Eye (tissue), 1 donor: Measurements from ENCODE around the gene CAMTA1.

Source experiments
- DNase-seq: peaks from one replicate; pipeline ENCODE4 v3.0.0-alpha.2; 2015

The CAMTA1 gene

GRCh38 chr1:7221826-7222694 lies 436.8 kb downstream of the CAMTA1 start:
- DNase-seq = no peak

- DNase-seq = no peak
These were observed 437.4 kb downstream of the CAMTA1 start for GRCh38 chr1:7222695-7223015.

- no peak for DNase-seq
These were observed 438.3 kb downstream of the CAMTA1 start for GRCh38 chr1:7223334-7224080.

- no peak for DNase-seq
These were observed 438.9 kb downstream of the CAMTA1 start for GRCh38 chr1:7224081-7224534.

- no peak for DNase-seq
These were observed 439.4 kb downstream of the CAMTA1 start for GRCh38 chr1:7224644-7225043.

GRCh38 chr1:7225711-7226505 lies 440.7 kb downstream of the CAMTA1 start:
- no peak for DNase-seq

GRCh38 chr1:7227654-7228053 lies 442.4 kb downstream of the CAMTA1 start:
- no peak for DNase-seq

- DNase-seq = no peak
These were observed 443.2 kb downstream of the CAMTA1 start for GRCh38 chr1:7228252-7228961.

GRCh38 chr1:7229186-7229585 lies 443.9 kb downstream of the CAMTA1 start:
- DNase-seq = no peak

- DNase-seq = no peak
These were observed 444.7 kb downstream of the CAMTA1 start for GRCh38 chr1:7229696-7230631.

- DNase-seq = peak; percentile 66
These were observed 447.4 kb downstream of the CAMTA1 start for GRCh38 chr1:7232441-7233236.

GRCh38 chr1:7233237-7233540 lies 447.9 kb downstream of the CAMTA1 start:
- DNase-seq = no peak

- no peak for DNase-seq
These were observed 448.6 kb downstream of the CAMTA1 start for GRCh38 chr1:7233646-7234470.

GRCh38 chr1:7234471-7234755 lies 449.2 kb downstream of the CAMTA1 start:
- no peak for DNase-seq

GRCh38 chr1:7235871-7236517 lies 450.7 kb downstream of the CAMTA1 start:
- no peak for DNase-seq

GRCh38 chr1:7236844-7237515 lies 451.7 kb downstream of the CAMTA1 start:
- no peak for DNase-seq

GRCh38 chr1:7247158-7247557 lies 461.9 kb downstream of the CAMTA1 start:
- DNase-seq = no peak

GRCh38 chr1:7247791-7248548 lies 462.7 kb downstream of the CAMTA1 start:
- peak; percentile 77 for DNase-seq
